CD4-positive, alpha-beta T cell (primary cell): Measurements from ENCODE around the gene BPIFB1. TPM values are rescaled to one million over a fixed set of nuclear protein-coding genes. Genes with fewer than 3 reads are reported as not detected.

Experiments used
- ATAC-seq: fragments of 200-7000 bp; cut with Tn5 transposase; one replicate; pipeline ENCODE4 v1.10.0; 2022; ENCODE audit warnings: mild to moderate bottlenecking; ENCODE audit not compliant: poor library complexity
- CTCF ChIA-PET: fragments of 350-600 bp; sonication (Branson Sonifier 250); formaldehyde crosslinking; loops from one replicate; lab custom pipeline; 2021; ENCODE audit warnings: antibody characterized with exemption, inconsistent platforms; lab: Charles Lee
- POLR2A ChIA-PET: fragments of 350-600 bp; sonication (Branson Sonifier 250); formaldehyde crosslinking; loops from one replicate; lab custom pipeline; 2021; ENCODE audit warnings: antibody characterized with exemption, inconsistent platforms; lab: Charles Lee
- DNase-seq, 14 experiments: peaks; one replicate each; pipeline ENCODE4 v3.0.0-alpha.2; 2013 to 2020; ENCODE audit warnings: mixed read lengths in 2 of 14
- H3K27ac ChIP-seq, 2 donors: one replicate each; pipeline versions ENCODE4 v1.5.1 to v1.7.0; 2013; ENCODE audit warnings: low read length in 2 of 2, low read depth in 1 of 2, mild to moderate bottlenecking in 1 of 2
- H3K27me3 ChIP-seq, 2 experiments: 1 replicate in 1 of 2; 2 replicates in 1 of 2; pipeline versions ENCODE4 v1.6.1 to v1.7.0; 2013; ENCODE audit warnings: low read length in 2 of 2, control low read depth in 1 of 2, mild to moderate bottlenecking in 1 of 2, moderate library complexity in 1 of 2; ENCODE audit not compliant: insufficient read depth in 2 of 2, control insufficient read depth in 1 of 2
- H3K36me3 ChIP-seq: one replicate; pipeline ENCODE4 v1.6.1; 2013; ENCODE audit warnings: low read length, control low read depth; ENCODE audit not compliant: insufficient read depth
- H3K4me1 ChIP-seq: one replicate; pipeline ENCODE4 v1.6.1; 2013; ENCODE audit warnings: low read length, control low read depth; ENCODE audit not compliant: insufficient read depth
- H3K4me3 ChIP-seq: one replicate; pipeline ENCODE4 v1.5.1; 2013; ENCODE audit warnings: mild to moderate bottlenecking, low read length, moderate library complexity
- H3K9me3 ChIP-seq, 2 experiments: 1 replicate in 1 of 2; 2 replicates in 1 of 2; pipeline versions ENCODE4 v1.6.1 to v1.7.0; 2013; ENCODE audit warnings: low read length in 2 of 2, mild to moderate bottlenecking in 2 of 2, control low read depth in 1 of 2, moderate library complexity in 1 of 2; ENCODE audit not compliant: control insufficient read depth in 1 of 2, insufficient read depth in 1 of 2
- H3K27ac Mint-ChIP-seq: one replicate; pipeline ENCODE4 v1.8.0; 2020; ENCODE audit warnings: mixed read lengths
- H3K27me3 Mint-ChIP-seq: one replicate; pipeline ENCODE4 v1.8.0; 2021; ENCODE audit warnings: mixed read lengths
- H3K36me3 Mint-ChIP-seq: one replicate; pipeline ENCODE4 v1.8.0; 2021; ENCODE audit warnings: low read depth, mixed read lengths
- H3K4me1 Mint-ChIP-seq: one replicate; pipeline ENCODE4 v1.8.0; 2021; ENCODE audit warnings: low read depth, mixed read lengths
- H3K4me3 Mint-ChIP-seq: one replicate; pipeline ENCODE4 v1.8.0; 2020; ENCODE audit warnings: mild to moderate bottlenecking, mixed read lengths
- H3K9me3 Mint-ChIP-seq: one replicate; pipeline ENCODE4 v1.8.0; 2020; ENCODE audit warnings: mixed read lengths
- intact Hi-C, 2 experiments: fragments of 100-400 bp; cut with DNase I in 1 of 2; cut with micrococcal nuclease in 1 of 2; formaldehyde crosslinking; loops; one replicate each; pipeline versions ENCODE4 v1.15.1 to v1.9.0; 2023 to 2025; cut with DNase I, micrococcal nuclease
- total RNA-seq, 174 experiments: library from RNA in 2 of 174; stranded (reverse) in 2 of 174; gene quantifications; one replicate each; pipeline ENCODE4 v1.2.3 and lab custom pipeline; 2021 to 2026
- TF ChIP-seq, protein P1 (sequence below): fragments of 200-600 bp; IDR thresholded peaks from one replicate; pipeline ENCODE4 v1.8.0; 2022; ENCODE audit warnings: antibody characterized with exemption, mild to moderate bottlenecking

Gene BPIFB1
- total RNA-seq, 2 experiments from 2014 or later: not detected

DNA sequence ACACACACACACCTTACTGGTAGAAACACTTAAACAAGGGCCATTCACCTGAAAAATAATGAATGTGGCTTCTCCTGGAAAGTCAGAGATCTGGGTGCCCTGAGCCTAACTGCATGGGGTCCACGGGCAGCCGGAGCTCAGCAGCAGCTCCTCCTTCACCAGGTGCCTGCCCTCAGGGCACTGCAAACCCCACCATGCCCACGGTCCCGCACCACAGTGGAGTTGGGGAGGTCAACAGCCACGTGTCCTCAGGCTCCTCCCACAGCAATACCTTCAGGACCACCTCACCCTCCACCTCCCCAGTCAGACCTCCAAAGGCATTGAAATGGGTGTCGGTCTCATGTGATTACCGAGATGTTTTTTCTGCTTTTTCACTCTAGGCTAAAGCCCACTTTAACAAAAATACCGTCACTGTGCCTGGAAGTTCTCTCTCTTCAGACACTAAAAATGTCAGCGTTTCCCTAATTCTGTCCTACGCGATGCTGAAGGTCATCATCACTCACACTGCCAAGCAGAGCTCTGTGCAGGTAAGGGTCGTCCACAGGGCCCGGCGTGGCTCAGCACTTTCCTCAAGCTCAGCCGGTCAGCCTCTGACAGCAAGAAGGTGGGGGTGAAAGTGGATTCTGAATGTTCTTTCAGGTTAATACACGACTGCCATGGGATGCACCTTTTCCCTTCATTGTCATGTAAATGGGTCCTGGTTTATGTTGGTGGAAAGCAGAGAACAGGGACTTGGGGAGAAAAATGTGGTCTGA is 69.4 kb downstream of the BPIFB1 start:
- DNase-seq: no peak
- ATAC-seq: no peak
- ChIA-PET POLR2A (no interaction called here), CTCF (no interaction called here)
- no peak overlapping the region for H3K4me3 ChIP-seq
- Mint-ChIP-seq H3K4me3 (no peak overlapping the region), H3K27me3 (no peaks in the 10 kb centered on the region), H3K36me3 (peaks cover 54% of the 10 kb centered on the region), H3K4me1 (peaks cover 5% of the 10 kb centered on the region), H3K27ac (peak overlapping the region; percentile 39), H3K9me3 (no peaks in the 10 kb centered on the region)
- H3K27me3 ChIP-seq: no peaks in the 10 kb centered on the region
- H3K27ac ChIP-seq: no peak overlapping the region
- TF ChIP-seq, protein P1, sequence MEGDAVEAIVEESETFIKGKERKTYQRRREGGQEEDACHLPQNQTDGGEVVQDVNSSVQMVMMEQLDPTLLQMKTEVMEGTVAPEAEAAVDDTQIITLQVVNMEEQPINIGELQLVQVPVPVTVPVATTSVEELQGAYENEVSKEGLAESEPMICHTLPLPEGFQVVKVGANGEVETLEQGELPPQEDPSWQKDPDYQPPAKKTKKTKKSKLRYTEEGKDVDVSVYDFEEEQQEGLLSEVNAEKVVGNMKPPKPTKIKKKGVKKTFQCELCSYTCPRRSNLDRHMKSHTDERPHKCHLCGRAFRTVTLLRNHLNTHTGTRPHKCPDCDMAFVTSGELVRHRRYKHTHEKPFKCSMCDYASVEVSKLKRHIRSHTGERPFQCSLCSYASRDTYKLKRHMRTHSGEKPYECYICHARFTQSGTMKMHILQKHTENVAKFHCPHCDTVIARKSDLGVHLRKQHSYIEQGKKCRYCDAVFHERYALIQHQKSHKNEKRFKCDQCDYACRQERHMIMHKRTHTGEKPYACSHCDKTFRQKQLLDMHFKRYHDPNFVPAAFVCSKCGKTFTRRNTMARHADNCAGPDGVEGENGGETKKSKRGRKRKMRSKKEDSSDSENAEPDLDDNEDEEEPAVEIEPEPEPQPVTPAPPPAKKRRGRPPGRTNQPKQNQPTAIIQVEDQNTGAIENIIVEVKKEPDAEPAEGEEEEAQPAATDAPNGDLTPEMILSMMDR: no peak
- H3K9me3 ChIP-seq: no peaks in the 10 kb centered on the region
- H3K36me3 ChIP-seq: peaks cover 35% of the 10 kb centered on the region
- intact Hi-C loops: no loop called here
- H3K4me1 ChIP-seq: peaks cover 15% of the 10 kb centered on the region

GRCh38 chr20:33353013-33353402 is 70.0 kb downstream of the BPIFB1 start:
- Mint-ChIP-seq H3K27me3 (no peaks in the 10 kb centered on the region), H3K4me3 (no peak overlapping the region), H3K4me1 (peaks cover 5% of the 10 kb centered on the region), H3K36me3 (peaks cover 54% of the 10 kb centered on the region), H3K27ac (peak overlapping the region; percentile 39), H3K9me3 (no peaks in the 10 kb centered on the region)
- Histone ChIP-seq H3K9me3 (no peaks in the 10 kb centered on the region), H3K4me1 (peaks cover 15% of the 10 kb centered on the region), H3K27me3 (no peaks in the 10 kb centered on the region), H3K4me3 (no peak overlapping the region), H3K36me3 (peaks cover 36% of the 10 kb centered on the region), H3K27ac (no peak overlapping the region)
- TF ChIP-seq, protein P1: no peak
- CTCF ChIA-PET: no interaction called here
- DNase-seq: no peak
- no peak for ATAC-seq
- intact Hi-C loops: no loop called here
- POLR2A ChIA-PET: no interaction called here

Other genes starting within 250 kb of the BPIFB1 start
- gene BPIFB3, start 229.3 kb upstream of the BPIFB1 start, total RNA-seq: not detected
- not detected for gene BPIFB4, start 203.6 kb upstream of the BPIFB1 start, total RNA-seq
- gene BPIFA2, start 115.1 kb upstream of the BPIFB1 start, total RNA-seq: not detected
- gene BPIFA3, start 65.9 kb upstream of the BPIFB1 start, total RNA-seq: not detected
- not detected for gene BPIFA1, start 47.2 kb upstream of the BPIFB1 start, total RNA-seq
- 10 to 100 TPM; 59.7 to 63.0 TPM for gene CDK5RAP1, start 118.3 kb downstream of the BPIFB1 start, total RNA-seq
- gene SNTA1, start 160.5 kb downstream of the BPIFB1 start, total RNA-seq: 1 to 10 TPM; 5.0 to 5.2 TPM
- gene CBFA2T2, start 206.9 kb downstream of the BPIFB1 start, total RNA-seq: 10 to 100 TPM; 17.9 to 18.6 TPM